ENCODE data around the gene PDHB. TPM values are rescaled to one million over a fixed set of nuclear protein-coding genes. Genes with fewer than 3 reads are reported as not detected.

The PDHB gene
- total RNA-seq, 2 experiments from 2014 or later: 53.9 to 58.8 TPM

DNA sequence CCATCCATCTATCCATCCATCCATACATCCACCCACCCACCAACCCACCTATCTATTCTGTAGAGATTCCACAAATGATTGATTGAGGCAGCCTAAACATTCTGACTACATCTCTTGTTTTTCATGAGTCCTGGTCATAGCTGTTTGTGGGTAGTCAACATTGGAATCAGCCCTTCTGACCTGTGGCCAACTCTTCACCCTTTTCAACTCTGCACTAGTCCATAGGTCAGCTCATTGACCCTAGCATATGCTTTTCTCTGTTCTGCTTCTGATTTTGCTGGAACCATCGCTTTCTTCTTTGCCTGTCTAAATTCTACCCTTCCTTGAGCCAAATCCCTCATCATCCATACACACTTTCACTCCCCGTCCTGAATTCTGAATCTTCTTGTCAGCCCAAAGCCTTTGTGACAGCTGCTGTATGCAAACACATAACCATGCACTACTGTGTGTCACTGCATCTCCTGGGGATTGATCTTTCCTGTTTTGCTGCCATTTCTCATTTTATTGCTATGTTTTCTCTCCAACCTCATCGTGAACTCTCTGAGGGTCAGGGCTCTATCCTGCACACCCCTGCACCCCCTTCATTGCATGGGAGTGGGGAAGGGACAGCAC lies 41.4 kb upstream of the PDHB start:
- TF ChIP-seq, protein P1, sequence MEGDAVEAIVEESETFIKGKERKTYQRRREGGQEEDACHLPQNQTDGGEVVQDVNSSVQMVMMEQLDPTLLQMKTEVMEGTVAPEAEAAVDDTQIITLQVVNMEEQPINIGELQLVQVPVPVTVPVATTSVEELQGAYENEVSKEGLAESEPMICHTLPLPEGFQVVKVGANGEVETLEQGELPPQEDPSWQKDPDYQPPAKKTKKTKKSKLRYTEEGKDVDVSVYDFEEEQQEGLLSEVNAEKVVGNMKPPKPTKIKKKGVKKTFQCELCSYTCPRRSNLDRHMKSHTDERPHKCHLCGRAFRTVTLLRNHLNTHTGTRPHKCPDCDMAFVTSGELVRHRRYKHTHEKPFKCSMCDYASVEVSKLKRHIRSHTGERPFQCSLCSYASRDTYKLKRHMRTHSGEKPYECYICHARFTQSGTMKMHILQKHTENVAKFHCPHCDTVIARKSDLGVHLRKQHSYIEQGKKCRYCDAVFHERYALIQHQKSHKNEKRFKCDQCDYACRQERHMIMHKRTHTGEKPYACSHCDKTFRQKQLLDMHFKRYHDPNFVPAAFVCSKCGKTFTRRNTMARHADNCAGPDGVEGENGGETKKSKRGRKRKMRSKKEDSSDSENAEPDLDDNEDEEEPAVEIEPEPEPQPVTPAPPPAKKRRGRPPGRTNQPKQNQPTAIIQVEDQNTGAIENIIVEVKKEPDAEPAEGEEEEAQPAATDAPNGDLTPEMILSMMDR (IDR thresholded peaks at IDR 0.05): no peak
- Mint-ChIP-seq H3K4me3 (no peak overlapping the region), H3K4me1 (ENCODE audit: low read depth) (peaks cover 35% of the 10 kb centered on the region), H3K9me3 (no peaks in the 10 kb centered on the region), H3K27me3 (no peaks in the 10 kb centered on the region), H3K36me3 (ENCODE audit: low read depth) (no peaks in the 10 kb centered on the region), H3K27ac (no peak overlapping the region)
- DNase-seq (no peak), ATAC-seq (no peak)
- intact Hi-C loops (cut with micrococcal nuclease): no loop called here
- CTCF ChIA-PET: interaction anchor here (0.7 to 3.1 kb wide), 3 partner anchors 9 to 16 kb away, joined by 3 to 15 read pairs (median 5); partner anchors contain the start of gene KCTD6
- POLR2A ChIA-PET: no interaction called here

DNA sequence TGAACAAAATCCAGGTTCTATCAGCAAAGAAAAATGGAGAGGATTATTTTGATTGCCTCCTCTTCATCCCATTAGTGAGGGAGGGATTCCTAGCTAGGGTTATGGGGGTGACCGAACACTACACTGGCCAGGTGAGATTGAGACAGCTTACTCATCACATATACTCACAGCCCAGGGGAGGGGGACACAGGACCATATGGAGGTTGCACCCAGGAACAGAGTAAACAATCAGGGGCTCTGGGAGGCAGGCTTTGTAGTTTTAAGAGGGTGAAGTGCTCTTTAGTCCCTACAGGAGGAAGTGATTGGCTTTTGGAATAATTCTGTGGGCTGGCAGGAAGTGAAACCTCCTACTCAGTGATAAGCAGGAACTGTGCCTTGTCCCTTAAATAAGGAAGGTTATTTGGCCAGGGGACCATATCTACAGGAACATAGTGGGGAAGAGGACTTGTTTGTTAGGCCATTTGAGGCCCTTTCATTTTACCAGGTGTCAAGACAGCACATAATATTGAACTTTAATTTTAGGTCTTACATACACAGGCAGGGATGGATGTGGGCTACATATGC lies 40.8 kb upstream of the PDHB start:
- intact Hi-C loops (cut with micrococcal nuclease): no loop called here
- Mint-ChIP-seq H3K36me3 (ENCODE audit: low read depth) (no peaks in the 10 kb centered on the region), H3K27me3 (no peaks in the 10 kb centered on the region), H3K4me1 (ENCODE audit: low read depth) (peaks cover 37% of the 10 kb centered on the region), H3K27ac (no peak overlapping the region), H3K4me3 (no peak overlapping the region), H3K9me3 (no peaks in the 10 kb centered on the region)
- ATAC-seq: no peak
- TF ChIP-seq, protein P1 (IDR thresholded peaks at IDR 0.05): no peak
- DNase-seq: no peak
- CTCF ChIA-PET: interaction anchor here (0.7 to 3.1 kb wide), 3 partner anchors 8 to 26 kb away, joined by 3 to 15 read pairs (median 3); no protein-coding TSS in a partner anchor
- POLR2A ChIA-PET: no interaction called here

DNA sequence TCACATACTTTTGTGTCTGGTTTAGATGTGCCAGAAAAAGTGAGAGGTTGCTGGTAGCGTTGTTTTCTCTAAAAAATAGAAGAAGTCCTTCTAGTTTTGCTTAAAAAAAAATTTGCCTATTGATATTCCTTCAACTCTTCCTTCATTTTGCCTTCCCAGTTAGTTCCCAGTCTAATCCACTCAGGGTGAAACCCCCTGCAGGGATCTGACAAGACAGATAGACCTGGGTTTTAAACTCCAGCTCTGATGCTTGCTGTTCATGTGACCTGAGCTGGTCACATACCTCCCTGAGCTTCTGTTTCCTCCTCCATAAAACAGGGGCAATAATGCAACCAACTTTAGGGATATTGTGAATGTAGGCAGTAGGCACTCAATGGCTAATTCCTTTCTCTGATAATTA lies 39.6 kb upstream of the PDHB start:
- ChIA-PET CTCF (interaction anchor here (0.9 to 5.2 kb wide), 4 partner anchors 10 to 25 kb away, joined by 3 to 27 read pairs (median 9); partner anchors contain the start of gene KCTD6), POLR2A (no interaction called here)
- no peaks in the 10 kb centered on the region for H3K9me3 Mint-ChIP-seq
- peaks cover 37% of the 10 kb centered on the region for H3K4me1 Mint-ChIP-seq (ENCODE audit: low read depth)
- H3K27ac Mint-ChIP-seq: no peak overlapping the region
- ATAC-seq: no peak
- intact Hi-C loops (cut with micrococcal nuclease): no loop called here
- no peaks in the 10 kb centered on the region for H3K27me3 Mint-ChIP-seq
- TF ChIP-seq, protein P1 (IDR thresholded peaks at IDR 0.05): no peak
- no peak for DNase-seq
- H3K4me3 Mint-ChIP-seq: no peak overlapping the region
- no peaks in the 10 kb centered on the region for H3K36me3 Mint-ChIP-seq (ENCODE audit: low read depth)

DNA sequence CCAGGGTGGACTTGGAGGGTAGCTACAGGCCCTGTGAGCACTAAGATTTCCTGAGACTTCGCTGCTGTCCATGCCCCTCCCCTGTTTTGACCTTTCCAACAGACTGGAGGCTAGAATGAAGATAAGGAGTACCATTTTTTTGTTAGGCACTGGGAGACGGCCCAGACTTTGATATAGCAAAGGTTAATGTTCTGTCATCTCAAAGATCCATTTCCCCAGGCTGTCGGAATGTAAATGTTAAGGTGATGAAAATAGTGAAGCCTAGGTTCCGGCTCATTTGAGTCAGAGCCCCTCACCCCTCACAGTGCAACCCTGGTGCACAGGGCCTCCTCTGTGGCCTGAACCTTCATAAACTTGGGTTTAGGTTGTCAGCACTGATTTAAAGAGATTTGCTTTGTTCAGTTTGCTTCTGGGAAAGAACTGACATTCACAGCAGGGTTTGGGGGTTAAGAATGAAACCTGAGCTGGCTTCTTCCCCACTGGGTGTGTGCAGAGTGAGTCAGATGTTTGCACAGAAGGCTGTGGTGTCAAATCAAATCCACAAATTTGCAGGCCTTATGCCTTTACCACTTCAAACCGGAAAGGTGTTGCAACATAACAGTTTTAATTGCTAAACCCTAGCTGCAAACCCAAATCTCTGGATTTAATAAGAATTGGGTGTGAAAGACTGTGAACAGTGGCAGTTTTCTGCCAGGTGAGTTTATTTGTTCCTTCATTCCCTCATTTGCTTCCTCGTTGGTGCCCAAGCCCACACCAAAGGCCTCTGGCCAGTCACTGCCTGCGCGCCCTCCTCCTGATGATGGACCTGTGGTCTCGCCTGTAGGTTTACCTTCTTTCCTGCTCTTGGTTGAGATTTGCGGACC lies 37.6 kb upstream of the PDHB start:
- H3K4me3 Mint-ChIP-seq: no peak overlapping the region
- no peaks in the 10 kb centered on the region for H3K9me3 Mint-ChIP-seq
- no peaks in the 10 kb centered on the region for H3K27me3 Mint-ChIP-seq
- TF ChIP-seq, protein P1 (IDR thresholded peaks at IDR 0.05): no peak
- no peaks in the 10 kb centered on the region for H3K36me3 Mint-ChIP-seq (ENCODE audit: low read depth)
- intact Hi-C loops (cut with micrococcal nuclease): no loop called here
- peak overlapping the region; percentile 44 for H3K27ac Mint-ChIP-seq
- ATAC-seq (peak; percentile 95), DNase-seq (peak; percentile 74)
- ChIA-PET CTCF (interaction anchor here (0.7 to 5.2 kb wide), 4 partner anchors 20 to 159 kb away, joined by 3 to 27 read pairs (median 4); partner anchors contain the start of gene KCTD6), POLR2A (interaction anchor here (0.9 to 1.5 kb wide), 5 partner anchors 7 to 165 kb away, joined by 3 to 5 read pairs (median 3); partner anchors contain the start of genes HTD2 and RPP14)
- H3K4me1 Mint-ChIP-seq (ENCODE audit: low read depth): peaks cover 37% of the 10 kb centered on the region

Data from activated CD8-positive, alpha-beta T cell treated with anti-CD3 and anti-CD28 coated beads for 36 hours (primary cell).